ENCODE data around the gene TENT5C. TPM values are rescaled to one million over a fixed set of nuclear protein-coding genes. Genes with fewer than 3 reads are reported as not detected.

TENT5C gene
- 0.03 to 0.16 TPM (median 0.07 TPM) in 5 replicates for total RNA-seq (2022; extraction: Qiagen RNA extraction; ENCODE audit: low read depth)

GRCh38 chr1:117605774-117606648 is at the start of gene TENT5C:
TSS of gene TENT5C (plus strand) at chr1:117606048. CDS start at chr1:117622869, 16,821 bp downstream.

Other genes with a start within 250 kb of the TENT5C start
- 4.4 to 9.3 TPM (median 7.4 TPM) in 5 replicates for gene MAN1A2, start 238.6 kb upstream of the TENT5C start, total RNA-seq (2022; extraction: Qiagen RNA extraction; ENCODE audit: low read depth)